ENCODE measurements around the gene IST1.

IST1 gene

GRCh38 chr16:71966932-71967331 is 71.6 kb downstream of the IST1 start:
- no peak for DNase-seq

- DNase-seq: no peak
Measured at GRCh38 chr16:71969353-71969752, 74.0 kb downstream of the IST1 start.

- DNase-seq: no peak
Measured at GRCh38 chr16:71971571-71971970, 76.2 kb downstream of the IST1 start.

GRCh38 chr16:71972356-71972755 is 77.0 kb downstream of the IST1 start:
- DNase-seq: no peak

GRCh38 chr16:71973001-71973400 is 77.7 kb downstream of the IST1 start:
- no peak for DNase-seq

- DNase-seq: no peak
Measured at GRCh38 chr16:71974068-71974818, 78.9 kb downstream of the IST1 start.

Measured in NCI-H2029 treated with DMSO at 0.1 percent for 48 hours (cell line).